Fibroblast of the aortic adventitia (primary cell): ENCODE measurements around the gene CENPU. TPM values are rescaled to one million over a fixed set of nuclear protein-coding genes. Genes with fewer than 3 reads are reported as not detected.

Source experiments
- DNase-seq: peaks from one replicate; pipeline ENCODE4 v3.0.0-alpha.2; 2010; ENCODE audit warnings: low read depth
- H3K4me3 ChIP-seq: 2 replicates; pipeline ENCODE4 v1.5.1; 2011; ENCODE audit warnings: low read depth, mild to moderate bottlenecking, control low read depth, low read length, moderate library complexity
- CTCF ChIP-seq: IDR thresholded peaks from 2 replicates; pipeline ENCODE4 v1.5.1; 2011; ENCODE audit warnings: mild to moderate bottlenecking, low read length, control low read depth, inconsistent platforms; ENCODE audit not compliant: insufficient read depth
- total RNA-seq: library from RNA; depleted of rRNA; stranded (reverse); fragments of >200 nt; gene quantifications from 2 replicates; pipeline ENCODE4 v1.2.3, GENCODE V29; 2012; ENCODE audit warnings: low replicate concordance

The CENPU gene
- total RNA-seq, 1 donor, result 30.5 TPM

DNA sequence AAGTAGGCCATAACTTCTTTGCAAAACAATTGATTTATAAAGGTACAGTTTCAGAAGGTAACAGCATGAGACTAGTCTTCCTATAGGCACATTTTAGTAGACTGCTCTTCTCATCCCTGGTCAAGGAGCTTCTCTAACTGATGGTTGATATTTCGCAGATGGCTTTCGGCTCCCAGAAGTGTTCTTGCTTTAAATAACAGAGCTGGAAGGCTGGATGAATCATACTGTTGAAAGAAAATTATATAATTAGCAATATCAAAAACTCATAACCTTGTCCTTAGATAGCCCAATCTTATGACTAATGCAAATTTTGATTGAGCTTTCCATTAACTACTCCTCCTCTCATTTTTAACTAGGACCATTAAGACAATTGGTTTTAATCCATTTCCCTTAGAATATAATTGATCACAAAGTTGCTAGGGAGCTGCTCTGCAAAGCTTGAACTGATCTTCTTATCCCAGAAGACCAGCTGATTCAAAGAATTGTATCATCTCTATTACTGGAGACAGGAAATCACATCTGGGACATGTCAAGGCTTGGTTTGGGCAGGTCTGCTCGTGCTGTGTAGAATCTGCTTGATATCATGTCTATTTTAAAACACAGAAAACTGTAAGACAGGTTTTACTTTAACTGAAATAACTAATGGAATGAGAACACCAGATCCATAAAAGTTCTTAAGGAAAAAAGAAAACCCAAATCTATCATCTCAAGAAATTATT lies 38.6 kb downstream of the CENPU start:
- no peak overlapping the region for H3K4me3 ChIP-seq
- TF ChIP-seq CTCF, result no peak
- DNase-seq, result no peak

- no peak for DNase-seq
- TF ChIP-seq CTCF, result no peak
- H3K4me3 ChIP-seq, result no peak overlapping the region
Measured at GRCh38 chr4:184694412-184694956, 39.4 kb downstream of the CENPU start.

DNA sequence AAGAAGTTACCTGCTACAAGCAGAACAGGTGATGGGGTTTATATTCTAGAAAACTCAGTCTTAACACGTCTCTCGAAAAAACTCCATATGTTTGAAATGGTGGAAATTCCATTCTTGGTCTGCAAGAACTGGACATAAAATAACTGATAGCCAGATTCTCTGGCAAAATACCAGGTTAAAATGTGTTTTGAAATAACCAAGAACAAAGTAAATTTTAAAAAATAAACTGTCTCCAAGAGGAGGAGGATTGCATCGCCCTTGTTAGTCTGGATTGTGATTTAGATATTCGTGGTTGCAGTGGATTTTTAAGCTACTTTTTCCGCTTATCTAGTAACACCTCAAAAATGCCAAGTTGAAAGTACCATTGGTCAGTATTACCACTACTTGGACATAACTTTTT lies 40.8 kb downstream of the CENPU start:
- DNase-seq, result peak; percentile 59
- no peak overlapping the region for H3K4me3 ChIP-seq
- no peak for TF ChIP-seq CTCF

GRCh38 chr4:184689681-184690080 lies 44.2 kb downstream of the CENPU start:
- TF ChIP-seq CTCF, result no peak
- no peak overlapping the region for H3K4me3 ChIP-seq
- DNase-seq, result no peak

- TF ChIP-seq CTCF, result no peak
- DNase-seq, result peak; percentile 80
- no peak overlapping the region for H3K4me3 ChIP-seq
Measured at GRCh38 chr4:184688447-184688846, 45.4 kb downstream of the CENPU start.

GRCh38 chr4:184688005-184688404 lies 45.9 kb downstream of the CENPU start:
- no peak overlapping the region for H3K4me3 ChIP-seq
- TF ChIP-seq CTCF, result no peak
- DNase-seq, result no peak
